Ectodermal cell (in vitro differentiated cells): ENCODE data around the gene HRC.

Source experiments
- H3K27ac ChIP-seq: 2 replicates; pipeline ENCODE4 v1.7.0; 2013; ENCODE audit warnings: mild to moderate bottlenecking, low read depth, low read length; ENCODE audit not compliant: insufficient read depth, poor library complexity, severe bottlenecking
- H3K27me3 ChIP-seq: 2 replicates; pipeline ENCODE4 v1.7.0; 2013; ENCODE audit warnings: mild to moderate bottlenecking, low read length; ENCODE audit not compliant: insufficient read depth, control insufficient read depth, poor library complexity, severe bottlenecking
- H3K36me3 ChIP-seq: one replicate; pipeline ENCODE4 v1.7.0; 2013; ENCODE audit warnings: low read length; ENCODE audit not compliant: control insufficient read depth, insufficient read depth
- H3K4me1 ChIP-seq: one replicate; pipeline ENCODE4 v1.7.0; 2013; ENCODE audit warnings: low read length; ENCODE audit not compliant: control insufficient read depth, insufficient read depth
- H3K4me3 ChIP-seq: 2 replicates; pipeline ENCODE4 v1.7.0; 2013; ENCODE audit warnings: low read depth, low read length, control low read depth; ENCODE audit not compliant: insufficient read depth
- H3K9me3 ChIP-seq: 2 replicates; pipeline ENCODE4 v1.7.0; 2013; ENCODE audit warnings: mild to moderate bottlenecking, low read length, moderate library complexity; ENCODE audit not compliant: control insufficient read depth
- WGBS, 2 experiments: methylation state at CpG; one replicate each; pipeline ENCODE4 v1.1.7; 2013; ENCODE audit warnings: missing lambda C conversion rate in 2 of 2; 5-methylcytosine and 5-hydroxymethylcytosine counted together

HRC gene

DNA sequence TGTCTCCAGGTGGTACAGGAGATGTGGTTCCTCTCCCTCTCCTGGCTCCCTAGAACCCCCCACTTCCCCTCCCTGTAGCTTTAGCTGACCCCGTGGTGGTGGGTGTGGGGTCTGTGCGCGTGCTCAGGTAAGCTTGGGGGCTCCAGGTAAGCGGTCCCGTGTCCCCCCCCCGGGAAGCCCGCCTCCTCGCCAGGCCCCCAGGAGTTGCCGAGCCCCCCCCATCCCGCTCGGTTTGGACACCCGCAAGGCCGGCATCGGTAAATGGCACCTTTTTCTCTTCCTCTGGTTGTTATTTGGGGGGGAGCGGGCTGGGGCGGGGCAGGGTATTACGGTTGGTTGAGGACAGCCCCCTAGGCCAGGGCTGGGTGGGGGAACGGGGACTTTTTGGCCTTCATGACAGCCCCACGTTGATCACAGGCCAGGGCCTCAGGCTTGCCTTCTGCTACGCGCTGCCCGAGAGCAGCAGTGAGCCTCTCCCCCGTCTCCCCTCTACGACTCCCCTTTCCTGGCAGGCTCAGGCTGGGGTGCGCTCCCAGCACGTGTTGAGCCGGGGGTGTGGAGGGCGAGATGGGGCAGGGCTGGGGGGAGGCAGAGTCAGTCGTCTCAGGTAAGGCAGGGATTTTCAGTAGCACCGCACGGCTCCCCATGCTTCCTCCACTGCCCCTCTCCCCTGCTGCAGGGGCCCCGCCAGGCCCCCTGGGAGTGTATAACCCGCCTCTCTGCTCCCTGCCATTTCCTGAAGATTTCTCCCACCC is 51.7 kb downstream of the HRC start:
- no peaks in the 10 kb centered on the region for H3K9me3 ChIP-seq
- WGBS, 2 experiments: 93 to 94% methylated on average over 33 of the region's 33 CpGs
- H3K36me3 ChIP-seq: peaks cover 78% of the 10 kb centered on the region
- H3K27ac ChIP-seq: no peak overlapping the region
- no peak overlapping the region for H3K4me3 ChIP-seq
- H3K27me3 ChIP-seq: no peaks in the 10 kb centered on the region
- H3K4me1 ChIP-seq: no peaks in the 10 kb centered on the region

DNA sequence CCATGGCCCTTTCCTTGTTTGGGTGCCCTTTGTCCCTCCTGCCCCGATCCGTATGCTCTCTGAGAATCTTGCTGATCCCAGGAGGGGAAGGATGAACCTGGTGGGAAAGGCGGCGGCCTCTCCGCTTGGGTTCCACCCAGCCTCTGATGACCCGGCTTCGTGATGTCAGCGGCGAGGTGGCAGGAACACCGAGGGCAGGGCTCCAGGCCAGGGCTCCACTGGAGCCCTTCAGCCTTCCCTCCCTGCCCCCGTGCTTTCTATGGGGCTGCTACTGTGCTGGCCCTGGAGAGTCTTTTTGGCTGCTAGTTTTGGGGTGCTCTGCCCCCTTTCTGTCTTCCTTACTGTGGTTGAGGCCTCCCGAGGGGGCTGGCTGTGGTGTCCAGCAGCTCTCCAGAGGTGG is 52.9 kb downstream of the HRC start:
- H3K4me3 ChIP-seq: no peak overlapping the region
- no peaks in the 10 kb centered on the region for H3K27me3 ChIP-seq
- no peaks in the 10 kb centered on the region for H3K4me1 ChIP-seq
- no peak overlapping the region for H3K27ac ChIP-seq
- no peaks in the 10 kb centered on the region for H3K9me3 ChIP-seq
- whole genome bisulfite sequencing, 2 experiments: 94 to 97% methylated on average over 12 of the region's 12 CpGs
- peaks cover 73% of the 10 kb centered on the region for H3K36me3 ChIP-seq
